ENCODE results near the gene CNR2.
"Not testable (repeated sequence)": the region's sequence is repeated elsewhere in the genome, so short reads cannot be mapped to it uniquely, and the experiment has no call there.

The CNR2 gene

GRCh38 chr1:23836037-23836436 is 77.1 kb downstream of the CNR2 start:
- DNase-seq (ENCODE audit: low read depth): no peak

- DNase-seq (ENCODE audit: low read depth): not testable (repeated sequence)
These were observed 79.0 kb downstream of the CNR2 start for GRCh38 chr1:23834156-23834555.

GRCh38 chr1:23827717-23828116 is 85.4 kb downstream of the CNR2 start:
- DNase-seq (ENCODE audit: low read depth): no peak

GRCh38 chr1:23826590-23826989 is 86.6 kb downstream of the CNR2 start:
- not testable (repeated sequence) for DNase-seq (ENCODE audit: low read depth)

- no peak for DNase-seq (ENCODE audit: low read depth)
These were observed 87.2 kb downstream of the CNR2 start for GRCh38 chr1:23825762-23826522.

- peak; percentile 85 for DNase-seq (ENCODE audit: low read depth)
These were observed 87.9 kb downstream of the CNR2 start, which contains the start of gene HMGCL for GRCh38 chr1:23825076-23825761. HMGCL (minus strand) TSS chr1:23825429; CDS start chr1:23825415, 14 bp downstream.

GRCh38 chr1:23824711-23825075 is 88.5 kb downstream of the CNR2 start:
- DNase-seq (ENCODE audit: low read depth): no peak

GRCh38 chr1:23823767-23824166 is 89.4 kb downstream of the CNR2 start:
- DNase-seq (ENCODE audit: low read depth): no peak

Data from stimulated activated CD8-positive, alpha-beta memory T cell treated with anti-CD3 and anti-CD28 coated beads, Interleukin-4, amount 100 ng/mL, for 24 hours (primary cell).